Measurements from ENCODE around the gene POLR2H. TPM values are rescaled to one million over a fixed set of nuclear protein-coding genes. Genes with fewer than 3 reads are reported as not detected.

POLR2H gene
- total RNA-seq, 1 experiment from 2014 or later: 92.6 TPM

- Histone ChIP-seq H3K4me3 (ENCODE audit: low read depth, low read length, poor library complexity, severe bottlenecking) (no peak overlapping the region), H3K27ac (ENCODE audit: low read depth, low read length, poor library complexity, severe bottlenecking) (no peak overlapping the region), H3K27me3 (replicated peaks; ENCODE audit: insufficient read depth, low read depth, low read length, poor library complexity) (no peaks in the 10 kb centered on the region), H3K36me3 (ENCODE audit: insufficient read depth, low read length, poor library complexity, severe bottlenecking) (peaks cover 5% of the 10 kb centered on the region), H3K9me3 (ENCODE audit: low read depth, low read length, poor library complexity, severe bottlenecking) (no peaks in the 10 kb centered on the region), H3K4me1 (ENCODE audit: insufficient read depth, low read length, poor library complexity, severe bottlenecking) (peaks cover 26% of the 10 kb centered on the region)
- no peak for DNase-seq (ENCODE audit: low spot score)
- BruUV-seq (replicated peaks): TSS peak; percentile 12
- CTCF ChIA-PET: no interaction called here
- POLR2A ChIA-PET (ENCODE audit: low non-redundant PET): no interaction called here
- TF ChIP-seq CTCF (conservative IDR thresholded peaks at IDR 0.05; ENCODE audit: low read depth, low read length): no peak
- TF ChIP-seq EZH2 (IDR thresholded peaks at IDR 0.05; ENCODE audit: borderline replicate concordance, low read depth, low read length, poor library complexity, severe bottlenecking): no peak
- intact Hi-C loops (cut with micrococcal nuclease; ENCODE audit: unreplicated experiment): no loop called here
Measured at GRCh38 chr3:184349563-184350470, 11.7 kb upstream of the POLR2H start.

GRCh38 chr3:184350618-184351017 is 10.9 kb upstream of the POLR2H start:
- no peak for DNase-seq (ENCODE audit: low spot score)
- Histone ChIP-seq H3K4me1 (ENCODE audit: insufficient read depth, low read length, poor library complexity, severe bottlenecking) (peaks cover 21% of the 10 kb centered on the region), H3K27ac (ENCODE audit: low read depth, low read length, poor library complexity, severe bottlenecking) (no peak overlapping the region), H3K27me3 (replicated peaks; ENCODE audit: insufficient read depth, low read depth, low read length, poor library complexity) (no peaks in the 10 kb centered on the region), H3K9me3 (ENCODE audit: low read depth, low read length, poor library complexity, severe bottlenecking) (no peaks in the 10 kb centered on the region), H3K36me3 (ENCODE audit: insufficient read depth, low read length, poor library complexity, severe bottlenecking) (peaks cover 5% of the 10 kb centered on the region), H3K4me3 (ENCODE audit: low read depth, low read length, poor library complexity, severe bottlenecking) (no peak overlapping the region)
- CTCF ChIA-PET: no interaction called here
- no TSS peak for BruUV-seq (replicated peaks)
- POLR2A ChIA-PET (ENCODE audit: low non-redundant PET): no interaction called here
- intact Hi-C loops (cut with micrococcal nuclease; ENCODE audit: unreplicated experiment): no loop called here
- no peak for TF ChIP-seq CTCF (conservative IDR thresholded peaks at IDR 0.05; ENCODE audit: low read depth, low read length)
- no peak for TF ChIP-seq EZH2 (IDR thresholded peaks at IDR 0.05; ENCODE audit: borderline replicate concordance, low read depth, low read length, poor library complexity, severe bottlenecking)

- DNase-seq (ENCODE audit: low spot score): no peak
- peaks cover 5% of the 10 kb centered on the region for H3K36me3 ChIP-seq (ENCODE audit: insufficient read depth, low read length, poor library complexity, severe bottlenecking)
- no peaks in the 10 kb centered on the region for H3K27me3 ChIP-seq (replicated peaks; ENCODE audit: insufficient read depth, low read depth, low read length, poor library complexity)
- no peak for TF ChIP-seq CTCF (conservative IDR thresholded peaks at IDR 0.05; ENCODE audit: low read depth, low read length)
- no peak for TF ChIP-seq EZH2 (IDR thresholded peaks at IDR 0.05; ENCODE audit: borderline replicate concordance, low read depth, low read length, poor library complexity, severe bottlenecking)
- no peak overlapping the region for H3K4me3 ChIP-seq (ENCODE audit: low read depth, low read length, poor library complexity, severe bottlenecking)
- H3K9me3 ChIP-seq (ENCODE audit: low read depth, low read length, poor library complexity, severe bottlenecking): no peaks in the 10 kb centered on the region
- peaks cover 15% of the 10 kb centered on the region for H3K4me1 ChIP-seq (ENCODE audit: insufficient read depth, low read length, poor library complexity, severe bottlenecking)
- ChIA-PET CTCF (no interaction called here), POLR2A (ENCODE audit: low non-redundant PET) (no interaction called here)
- no TSS peak for BruUV-seq (replicated peaks)
- intact Hi-C loops (cut with micrococcal nuclease; ENCODE audit: unreplicated experiment): no loop called here
- peak overlapping the region; percentile 37 for H3K27ac ChIP-seq (ENCODE audit: low read depth, low read length, poor library complexity, severe bottlenecking)
Measured at GRCh38 chr3:184351511-184352148, 9.9 kb upstream of the POLR2H start.
